Stomach (tissue), 4 donors: ENCODE results near the gene DCLK1.

Experiments
- EP300 ChIP-seq: sonication (generic); formaldehyde crosslinking; IDR thresholded peaks from one replicate; pipeline ENCODE4 v1.6.1; 2017; ENCODE audit warnings: antibody characterized with exemption
- POLR2A ChIP-seq, 4 donors: fragments of 450-650 bp; IDR thresholded peaks; one replicate each; pipeline ENCODE4 v1.6.1; 2016; ENCODE audit warnings: antibody characterized with exemption in 4 of 4, control low read depth in 2 of 4, mild to moderate bottlenecking in 1 of 4, moderate library complexity in 1 of 4
- POLR2AphosphoS5 ChIP-seq, 3 donors: sonication (generic); formaldehyde crosslinking; IDR thresholded peaks; one replicate each; pipeline ENCODE4 v1.6.1; 2016; ENCODE audit warnings: antibody characterized with exemption in 3 of 3
- TF ChIP-seq, protein P1 (sequence below), 7 experiments: fragments of 450-650 bp in 4 of 7; fragments of 200-600 bp in 3 of 7; sonication (generic) in 3 of 7; IDR thresholded peaks; one replicate each; pipeline ENCODE4 v1.5.1; 2016 to 2019; ENCODE audit warnings: antibody characterized with exemption in 7 of 7, control low read depth in 2 of 7, mild to moderate bottlenecking in 1 of 7

DNA sequence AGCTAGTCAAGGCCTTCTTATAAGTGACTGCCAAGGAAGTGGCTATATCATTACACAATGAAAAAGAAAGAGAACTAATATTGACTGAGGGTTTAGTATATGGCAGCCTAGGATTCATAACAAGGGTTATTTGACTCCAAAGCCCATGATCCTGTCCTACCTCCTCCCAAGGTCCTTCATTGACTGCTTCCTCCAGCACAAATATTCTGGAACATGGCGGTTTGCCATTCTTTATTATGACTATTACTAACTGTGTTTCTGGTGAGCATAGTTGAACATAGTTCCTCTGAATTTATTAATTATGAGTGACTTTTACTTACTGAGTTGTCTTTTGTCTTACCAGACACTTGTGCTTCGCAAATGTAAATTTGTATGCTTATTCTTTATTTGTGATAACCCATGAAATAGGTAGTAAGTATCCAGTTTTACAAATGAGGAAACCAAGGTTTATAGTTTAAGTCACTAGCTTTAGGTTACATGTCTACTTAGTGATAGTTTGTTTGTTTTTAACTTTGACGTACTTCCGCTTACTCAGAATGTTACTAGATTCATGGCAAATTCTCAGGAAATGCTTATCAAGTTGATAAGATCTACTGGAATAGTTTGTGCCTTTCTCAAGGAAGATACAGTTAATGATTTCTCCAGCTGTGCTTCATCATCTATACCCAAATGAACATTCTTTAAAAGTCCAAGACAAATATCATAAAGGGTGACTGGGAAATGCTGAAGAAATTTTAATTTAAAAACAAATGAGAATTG is 15.5 kb upstream of the DCLK1 start:
- TF ChIP-seq, protein P1, sequence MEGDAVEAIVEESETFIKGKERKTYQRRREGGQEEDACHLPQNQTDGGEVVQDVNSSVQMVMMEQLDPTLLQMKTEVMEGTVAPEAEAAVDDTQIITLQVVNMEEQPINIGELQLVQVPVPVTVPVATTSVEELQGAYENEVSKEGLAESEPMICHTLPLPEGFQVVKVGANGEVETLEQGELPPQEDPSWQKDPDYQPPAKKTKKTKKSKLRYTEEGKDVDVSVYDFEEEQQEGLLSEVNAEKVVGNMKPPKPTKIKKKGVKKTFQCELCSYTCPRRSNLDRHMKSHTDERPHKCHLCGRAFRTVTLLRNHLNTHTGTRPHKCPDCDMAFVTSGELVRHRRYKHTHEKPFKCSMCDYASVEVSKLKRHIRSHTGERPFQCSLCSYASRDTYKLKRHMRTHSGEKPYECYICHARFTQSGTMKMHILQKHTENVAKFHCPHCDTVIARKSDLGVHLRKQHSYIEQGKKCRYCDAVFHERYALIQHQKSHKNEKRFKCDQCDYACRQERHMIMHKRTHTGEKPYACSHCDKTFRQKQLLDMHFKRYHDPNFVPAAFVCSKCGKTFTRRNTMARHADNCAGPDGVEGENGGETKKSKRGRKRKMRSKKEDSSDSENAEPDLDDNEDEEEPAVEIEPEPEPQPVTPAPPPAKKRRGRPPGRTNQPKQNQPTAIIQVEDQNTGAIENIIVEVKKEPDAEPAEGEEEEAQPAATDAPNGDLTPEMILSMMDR (IDR thresholded peaks at IDR 0.05) = no peak
- TF ChIP-seq POLR2A (IDR thresholded peaks at IDR 0.05) = no peak
- no peak for TF ChIP-seq POLR2AphosphoS5 (IDR thresholded peaks at IDR 0.05)
- TF ChIP-seq EP300 = no peak
